Breast epithelium (tissue), 3 donors: Measurements from ENCODE around the gene MNT.

Experiments
- CTCF ChIP-seq, 3 donors: fragments of 450-650 bp; IDR thresholded peaks; one replicate each; pipeline ENCODE4 v1.5.1; 2016 to 2017; ENCODE audit warnings: antibody characterized with exemption in 3 of 3, mild to moderate bottlenecking in 3 of 3, moderate library complexity in 3 of 3
- POLR2A ChIP-seq: fragments of 450-650 bp; IDR thresholded peaks from one replicate; pipeline ENCODE4 v1.6.1; 2016; ENCODE audit warnings: antibody characterized with exemption, mild to moderate bottlenecking, moderate library complexity

GRCh38 chr17:2366747-2367494 lies 33.9 kb downstream of the MNT start:
- TF ChIP-seq CTCF (IDR thresholded peaks at IDR 0.05) = no peak
- TF ChIP-seq POLR2A = no peak
